Activated CD4-positive, alpha-beta memory T cell treated with anti-CD3 and anti-CD28 coated beads, Interleukin-2, amount 10 ng/mL, durations not matched to agents 7 days and 5 days (primary cell): ENCODE measurements around the gene MKI67. TPM values are rescaled to one million over a fixed set of nuclear protein-coding genes. Genes with fewer than 3 reads are reported as not detected.

ENCODE experiments used
- CTCF ChIA-PET: fragments of 350-600 bp; sonication (Branson Sonifier 250); formaldehyde crosslinking; loops from one replicate; lab custom pipeline; 2021; ENCODE audit warnings: antibody characterized with exemption, inconsistent platforms; lab: Charles Lee
- POLR2A ChIA-PET: fragments of 350-600 bp; sonication (Branson Sonifier 250); formaldehyde crosslinking; loops from one replicate; lab custom pipeline; 2021; ENCODE audit warnings: antibody characterized with exemption; lab: Charles Lee
- DNase-seq: peaks from one replicate; pipeline ENCODE4 v3.0.0-alpha.2; 2020
- H3K27ac Mint-ChIP-seq: one replicate; pipeline ENCODE4 v1.8.0; 2021; ENCODE audit warnings: mild to moderate bottlenecking, mixed read lengths
- H3K27me3 Mint-ChIP-seq: one replicate; pipeline ENCODE4 v1.8.0; 2021; ENCODE audit warnings: mixed read lengths
- H3K36me3 Mint-ChIP-seq: one replicate; pipeline ENCODE4 v1.8.0; 2021; ENCODE audit warnings: low read depth, mixed read lengths
- H3K4me1 Mint-ChIP-seq: one replicate; pipeline ENCODE4 v1.8.0; 2021; ENCODE audit warnings: mixed read lengths
- H3K4me3 Mint-ChIP-seq: one replicate; pipeline ENCODE4 v1.8.0; 2021; ENCODE audit warnings: mild to moderate bottlenecking, mixed read lengths
- H3K9me3 Mint-ChIP-seq: one replicate; pipeline ENCODE4 v1.8.0; 2021; ENCODE audit warnings: mixed read lengths
- total RNA-seq, 2 experiments: library from RNA; stranded (reverse); gene quantifications; one replicate each; pipeline ENCODE4 v1.2.3, GENCODE V29; 2021

Gene MKI67
- total RNA-seq, 2 experiments from 2014 or later = 253 to 272 TPM

GRCh38 chr10:128087146-128087883 lies 38.9 kb downstream of the MKI67 start:
- ChIA-PET POLR2A (no interaction called here), CTCF (interaction anchor here (1.1 to 1.3 kb wide), 2 partner anchors 8 to 18 kb away, joined by 3 to 4 read pairs; no protein-coding TSS in a partner anchor)
- Mint-ChIP-seq H3K9me3 (no peaks in the 10 kb centered on the region), H3K27me3 (no peaks in the 10 kb centered on the region), H3K4me1 (peaks cover 7% of the 10 kb centered on the region), H3K4me3 (no peak overlapping the region), H3K27ac (no peak overlapping the region), H3K36me3 (peaks cover 9% of the 10 kb centered on the region)
- no peak for DNase-seq

GRCh38 chr10:128086003-128086863 lies 40.0 kb downstream of the MKI67 start:
- H3K27ac Mint-ChIP-seq = no peak overlapping the region
- ChIA-PET POLR2A (no interaction called here), CTCF (interaction anchor here (0.6 to 1.3 kb wide), 4 partner anchors 9 to 104 kb away, joined by 3 to 4 read pairs (median 3); no protein-coding TSS in a partner anchor)
- no peaks in the 10 kb centered on the region for H3K27me3 Mint-ChIP-seq
- H3K4me3 Mint-ChIP-seq = no peak overlapping the region
- H3K4me1 Mint-ChIP-seq = peaks cover 7% of the 10 kb centered on the region
- DNase-seq = no peak
- peaks cover 9% of the 10 kb centered on the region for H3K36me3 Mint-ChIP-seq
- H3K9me3 Mint-ChIP-seq = no peaks in the 10 kb centered on the region

GRCh38 chr10:128084991-128085390 lies 41.2 kb downstream of the MKI67 start:
- Mint-ChIP-seq H3K27ac (no peak overlapping the region), H3K36me3 (peaks cover 14% of the 10 kb centered on the region), H3K27me3 (no peaks in the 10 kb centered on the region), H3K9me3 (no peaks in the 10 kb centered on the region), H3K4me1 (peaks cover 7% of the 10 kb centered on the region), H3K4me3 (no peak overlapping the region)
- ChIA-PET CTCF (interaction anchor here (1.5 kb wide), 1 partner anchor 53 kb away, joined by 4 read pairs; no protein-coding TSS in a partner anchor), POLR2A (interaction anchor here (1.3 kb wide), 1 partner anchor 10 kb away, joined by 6 read pairs; no protein-coding TSS in a partner anchor)
- DNase-seq = no peak

- ChIA-PET POLR2A (interaction anchor here (1.0 to 1.3 kb wide), 2 partner anchors 11 to 13 kb away, joined by 3 to 6 read pairs; no protein-coding TSS in a partner anchor), CTCF (interaction anchor here (1.0 to 1.5 kb wide), 5 partner anchors 10 to 65 kb away, joined by 3 to 4 read pairs (median 3); no protein-coding TSS in a partner anchor)
- H3K27me3 Mint-ChIP-seq = no peaks in the 10 kb centered on the region
- H3K4me3 Mint-ChIP-seq = no peak overlapping the region
- H3K4me1 Mint-ChIP-seq = peaks cover 7% of the 10 kb centered on the region
- H3K9me3 Mint-ChIP-seq = no peaks in the 10 kb centered on the region
- DNase-seq = no peak
- peaks cover 18% of the 10 kb centered on the region for H3K36me3 Mint-ChIP-seq
- no peak overlapping the region for H3K27ac Mint-ChIP-seq
These were observed 41.9 kb downstream of the MKI67 start for GRCh38 chr10:128084364-128084763.

GRCh38 chr10:128083191-128083895 lies 42.9 kb downstream of the MKI67 start:
- ChIA-PET CTCF (interaction anchor here (0.8 to 3.1 kb wide), 8 partner anchors 9 to 66 kb away, joined by 3 to 9 read pairs (median 3); no protein-coding TSS in a partner anchor), POLR2A (interaction anchor here (1.0 to 1.3 kb wide), 2 partner anchors 12 kb away, joined by 3 to 6 read pairs; no protein-coding TSS in a partner anchor)

GRCh38 chr10:128081720-128082119 lies 44.5 kb downstream of the MKI67 start:
- Mint-ChIP-seq H3K27me3 (no peaks in the 10 kb centered on the region), H3K4me3 (no peak overlapping the region), H3K4me1 (no peaks in the 10 kb centered on the region), H3K36me3 (peaks cover 25% of the 10 kb centered on the region), H3K27ac (no peak overlapping the region), H3K9me3 (no peaks in the 10 kb centered on the region)
- no peak for DNase-seq
- ChIA-PET CTCF (interaction anchor here (0.9 to 4.7 kb wide), 4 partner anchors 13 to 130 kb away, joined by 3 to 34 read pairs (median 6); no protein-coding TSS in a partner anchor), POLR2A (interaction anchor here (0.6 to 1.5 kb wide), 5 partner anchors 35 to 195 kb away, joined by 3 to 7 read pairs (median 3); no protein-coding TSS in a partner anchor)

More at GRCh38 chr10:128083191-128083895, 42.9 kb downstream of the MKI67 start:
- Mint-ChIP-seq H3K27ac (no peak overlapping the region), H3K36me3 (peaks cover 22% of the 10 kb centered on the region), H3K4me1 (peaks cover 6% of the 10 kb centered on the region), H3K4me3 (no peak overlapping the region), H3K9me3 (no peaks in the 10 kb centered on the region), H3K27me3 (no peaks in the 10 kb centered on the region)
- DNase-seq = no peak

- no peak overlapping the region for H3K4me3 Mint-ChIP-seq
- ChIA-PET POLR2A (interaction anchor here (0.9 to 1.5 kb wide), 4 partner anchors 35 to 142 kb away, joined by 3 to 7 read pairs (median 3); no protein-coding TSS in a partner anchor), CTCF (interaction anchor here (0.9 to 4.7 kb wide), 4 partner anchors 12 to 131 kb away, joined by 3 to 34 read pairs (median 6); no protein-coding TSS in a partner anchor)
- H3K27ac Mint-ChIP-seq = no peak overlapping the region
- no peak for DNase-seq
- H3K36me3 Mint-ChIP-seq = peaks cover 29% of the 10 kb centered on the region
- H3K4me1 Mint-ChIP-seq = no peaks in the 10 kb centered on the region
- no peaks in the 10 kb centered on the region for H3K9me3 Mint-ChIP-seq
- no peaks in the 10 kb centered on the region for H3K27me3 Mint-ChIP-seq
These were observed 45.0 kb downstream of the MKI67 start for GRCh38 chr10:128081222-128081621.

- Mint-ChIP-seq H3K9me3 (no peaks in the 10 kb centered on the region), H3K36me3 (peaks cover 35% of the 10 kb centered on the region), H3K27ac (no peak overlapping the region), H3K4me1 (peaks cover 2% of the 10 kb centered on the region), H3K27me3 (no peaks in the 10 kb centered on the region), H3K4me3 (no peak overlapping the region)
- ChIA-PET POLR2A (interaction anchor here (1.2 to 1.3 kb wide), 3 partner anchors 15 to 70 kb away, joined by 3 to 7 read pairs (median 3); no protein-coding TSS in a partner anchor), CTCF (interaction anchor here (3.1 to 4.7 kb wide), 2 partner anchors 11 to 70 kb away, joined by 9 to 34 read pairs; no protein-coding TSS in a partner anchor)
- DNase-seq = no peak
These were observed 45.6 kb downstream of the MKI67 start for GRCh38 chr10:128080641-128081040.

GRCh38 chr10:128080231-128080630 lies 46.0 kb downstream of the MKI67 start:
- H3K27me3 Mint-ChIP-seq = no peaks in the 10 kb centered on the region
- peaks cover 4% of the 10 kb centered on the region for H3K4me1 Mint-ChIP-seq
- DNase-seq = no peak
- no peak overlapping the region for H3K27ac Mint-ChIP-seq
- no peaks in the 10 kb centered on the region for H3K9me3 Mint-ChIP-seq
- no peak overlapping the region for H3K4me3 Mint-ChIP-seq
- H3K36me3 Mint-ChIP-seq = peaks cover 37% of the 10 kb centered on the region
- POLR2A ChIA-PET = interaction anchor here (1.2 to 1.3 kb wide), 2 partner anchors 16 to 71 kb away, joined by 3 read pairs; no protein-coding TSS in a partner anchor
- CTCF ChIA-PET = interaction anchor here (1.1 to 4.7 kb wide), 3 partner anchors 11 to 70 kb away, joined by 3 to 34 read pairs (median 3); no protein-coding TSS in a partner anchor

GRCh38 chr10:128078136-128078969 lies 47.9 kb downstream of the MKI67 start:
- H3K36me3 Mint-ChIP-seq = peaks cover 45% of the 10 kb centered on the region
- POLR2A ChIA-PET = no interaction called here
- CTCF ChIA-PET = interaction anchor here (0.6 to 4.7 kb wide), 15 partner anchors 9 to 78 kb away, joined by 3 to 34 read pairs (median 4); partner anchors contain the start of gene MKI67

More at GRCh38 chr10:128078136-128078969, 47.9 kb downstream of the MKI67 start:
- H3K27ac Mint-ChIP-seq = no peak overlapping the region
- no peaks in the 10 kb centered on the region for H3K27me3 Mint-ChIP-seq
- H3K4me3 Mint-ChIP-seq = no peak overlapping the region
- peak; percentile 42 for DNase-seq
- H3K4me1 Mint-ChIP-seq = peaks cover 17% of the 10 kb centered on the region
- no peaks in the 10 kb centered on the region for H3K9me3 Mint-ChIP-seq
